HG02840 (cell line): Measurements from ENCODE around the gene PFKFB2.

Experiments
- ATAC-seq: cut with Tn5 transposase; IDR thresholded peaks from one replicate; pipeline ENCODE4 v1.9.1; 2021; ENCODE audit warnings: mild to moderate bottlenecking, moderate library complexity, moderate number of reproducible peaks; ENCODE audit not compliant: unreplicated experiment, low FRiP score

The PFKFB2 gene

DNA sequence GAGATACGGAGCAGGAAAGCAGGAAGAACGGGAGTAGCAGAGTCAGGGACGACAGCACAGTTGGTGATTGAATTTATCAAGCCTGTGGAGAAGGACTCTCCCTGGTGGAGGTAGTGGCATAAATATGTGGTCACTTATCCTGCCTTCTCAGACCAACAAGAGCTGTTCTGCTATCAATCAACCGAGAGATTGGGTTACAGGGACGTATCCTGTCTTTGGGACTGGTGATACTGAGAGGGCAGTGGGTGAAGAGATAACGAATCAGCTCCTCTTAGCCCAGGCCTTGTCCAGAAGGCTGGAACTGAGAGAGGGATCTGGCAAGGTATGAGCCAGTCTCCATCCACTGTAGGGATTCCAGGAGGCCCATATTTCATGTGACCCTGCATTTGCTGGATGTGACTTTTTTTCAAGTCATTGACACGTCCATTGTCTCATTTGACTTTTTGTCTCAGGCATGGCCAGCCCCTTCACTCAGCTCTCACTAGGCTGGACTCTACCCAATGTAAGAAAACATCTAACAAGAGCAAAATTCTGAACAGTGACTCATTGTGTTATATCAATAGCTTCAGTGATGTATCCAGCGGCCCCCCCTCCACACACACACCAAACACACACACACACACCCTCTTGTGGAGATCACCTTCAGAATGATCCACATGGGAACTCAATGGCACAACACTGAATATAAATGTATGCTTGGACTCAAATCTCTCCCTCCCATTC lies 31.8 kb upstream of the PFKFB2 start:
- no peak for ATAC-seq

DNA sequence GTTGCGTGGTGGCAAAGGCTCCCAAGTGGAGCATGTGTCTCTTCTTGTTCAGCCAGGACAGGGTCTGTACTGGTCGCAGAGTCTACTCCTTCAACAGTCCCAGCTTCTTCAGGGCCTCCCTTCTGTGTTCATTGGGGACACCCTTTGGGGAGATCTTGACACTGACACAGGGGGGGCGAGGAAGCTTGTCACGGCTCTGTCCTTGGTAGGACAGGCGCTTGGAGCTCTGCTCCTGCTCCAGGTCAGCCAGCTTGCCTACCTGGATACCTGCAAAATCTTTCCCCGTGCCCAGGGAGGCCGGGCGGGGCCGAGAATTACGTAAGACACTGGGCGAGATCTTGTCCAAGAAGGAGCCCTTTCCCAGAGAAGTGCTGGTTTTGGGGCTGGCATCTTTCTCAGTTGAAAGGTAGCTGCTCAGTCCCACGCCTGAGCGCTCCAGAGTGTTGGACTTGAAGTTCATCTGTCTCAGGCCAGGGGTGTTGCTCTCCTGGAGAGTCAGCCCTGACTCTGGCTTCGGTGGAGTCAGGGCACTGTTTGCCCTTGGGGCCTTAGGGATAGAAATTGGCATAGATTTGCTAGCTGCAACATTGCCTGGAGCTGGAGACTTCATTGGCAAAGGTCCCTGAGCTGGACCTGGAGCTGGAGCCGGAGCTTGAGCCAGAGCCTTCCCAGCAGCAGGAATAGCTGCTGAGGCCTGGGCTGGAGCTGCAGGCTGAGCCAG lies 31.0 kb upstream of the PFKFB2 start:
- no peak for ATAC-seq

DNA sequence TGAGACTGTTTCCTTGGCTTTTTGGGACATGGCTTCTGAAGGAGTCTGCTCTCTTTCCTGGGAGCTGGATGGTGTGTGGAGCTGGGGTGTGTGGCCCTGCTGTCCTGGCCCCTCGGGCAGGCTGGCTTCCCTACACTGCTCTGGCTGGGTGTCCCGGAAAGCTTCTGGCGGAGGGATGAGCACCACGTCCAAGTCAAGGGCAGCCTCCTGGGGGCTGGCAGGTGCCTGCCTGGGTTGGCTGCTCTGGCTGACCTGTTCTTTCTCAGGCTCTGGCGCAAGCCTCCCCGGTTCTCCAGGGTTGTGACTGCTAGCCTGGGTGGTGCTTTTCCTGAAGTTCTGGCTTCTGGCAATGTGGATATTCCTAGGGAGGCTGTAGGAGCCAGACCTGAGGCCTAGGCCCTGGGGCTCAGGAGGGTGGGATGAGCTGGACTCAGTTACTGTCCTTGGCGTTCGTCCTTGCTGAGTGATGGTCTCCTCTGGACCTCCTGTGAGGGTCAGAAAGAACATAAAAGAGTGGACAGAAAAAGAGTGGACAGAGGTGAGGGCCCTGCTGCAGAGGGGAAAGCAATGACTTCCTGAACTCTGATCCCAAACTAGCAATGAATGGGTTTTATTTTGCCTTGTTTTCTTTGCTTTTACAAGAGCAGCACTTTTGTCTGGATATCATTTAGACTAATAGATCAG lies 29.9 kb upstream of the PFKFB2 start:
- no peak for ATAC-seq

DNA sequence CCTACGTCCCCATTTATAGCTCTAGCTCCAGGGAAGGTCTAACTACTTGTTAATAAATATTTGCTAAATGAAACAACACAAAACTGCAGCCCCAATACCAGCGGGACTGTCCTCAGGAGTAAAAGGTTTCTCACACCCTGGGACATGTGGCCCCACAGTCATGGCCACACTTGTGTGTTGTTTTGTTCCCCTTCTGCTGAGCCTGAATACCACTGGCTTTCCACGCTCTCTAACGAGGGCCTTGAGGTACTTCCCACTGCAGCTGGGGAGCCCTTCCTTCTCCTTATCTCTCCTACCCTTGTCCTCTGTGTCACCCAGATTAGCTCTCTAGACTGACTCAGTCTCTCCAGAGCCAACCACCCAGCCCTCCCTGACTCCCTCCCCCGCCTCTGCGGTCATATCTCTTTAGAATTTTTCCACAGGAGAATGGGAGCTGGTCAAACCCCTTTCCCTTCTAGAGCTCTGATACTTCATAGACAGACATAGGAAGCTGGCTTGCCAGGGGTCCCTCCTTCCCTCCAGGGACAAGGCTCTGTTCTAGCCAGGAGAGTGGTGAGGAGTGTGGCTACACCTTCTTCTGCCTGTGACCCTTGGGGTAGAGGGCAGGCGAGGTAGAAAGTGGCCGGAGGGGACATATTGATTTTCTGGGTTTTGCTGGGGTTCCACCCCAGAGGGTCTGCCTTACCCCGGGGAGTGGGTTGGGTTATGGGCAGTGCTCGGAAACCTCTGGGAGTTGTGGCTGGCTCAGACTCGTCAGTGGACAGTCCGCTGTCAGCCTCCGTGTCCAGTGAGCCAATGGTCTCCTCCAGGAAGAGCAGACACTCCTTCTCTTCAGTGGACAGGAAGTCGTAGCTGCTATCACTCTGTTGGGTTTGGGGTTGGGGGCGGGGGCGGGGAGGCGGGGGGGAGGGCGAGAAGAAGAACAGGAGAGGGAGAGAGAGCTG lies 28.6 kb upstream of the PFKFB2 start:
- ATAC-seq = no peak

DNA sequence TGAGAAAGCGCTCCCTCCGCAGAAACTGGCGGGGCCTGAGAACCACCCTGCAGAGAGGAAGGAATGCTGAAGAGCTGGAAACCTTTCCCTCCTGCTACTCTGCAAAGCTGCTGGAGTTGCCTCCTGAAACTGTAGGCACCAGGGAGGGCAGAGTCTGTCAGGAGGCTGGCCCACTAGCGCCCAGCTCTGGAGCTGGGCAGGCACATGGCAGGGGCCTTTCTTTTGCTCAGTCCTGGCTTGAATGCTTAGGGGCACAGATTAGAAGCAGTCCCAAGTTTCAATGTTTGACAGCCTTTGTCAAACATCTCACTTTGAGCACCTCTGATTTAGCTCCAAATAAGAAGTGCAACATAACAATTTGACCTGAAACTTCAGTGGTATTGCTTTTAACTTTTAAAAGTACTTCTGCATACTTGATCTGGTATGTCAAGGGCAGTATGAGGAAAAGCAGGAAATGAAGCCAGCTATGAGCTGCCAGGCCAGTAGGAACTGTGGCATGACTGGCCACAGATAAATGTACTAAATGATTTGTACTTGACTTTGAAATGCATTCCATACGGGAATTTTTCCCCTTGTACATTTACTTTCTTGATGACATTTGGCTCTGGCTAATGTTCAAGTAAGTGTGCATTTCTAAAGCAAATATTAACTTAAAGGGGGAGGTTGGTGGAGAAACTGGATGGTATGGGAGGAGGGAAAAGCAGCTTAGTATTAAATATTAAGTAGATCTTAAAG lies 27.8 kb upstream of the PFKFB2 start:
- no peak for ATAC-seq

DNA sequence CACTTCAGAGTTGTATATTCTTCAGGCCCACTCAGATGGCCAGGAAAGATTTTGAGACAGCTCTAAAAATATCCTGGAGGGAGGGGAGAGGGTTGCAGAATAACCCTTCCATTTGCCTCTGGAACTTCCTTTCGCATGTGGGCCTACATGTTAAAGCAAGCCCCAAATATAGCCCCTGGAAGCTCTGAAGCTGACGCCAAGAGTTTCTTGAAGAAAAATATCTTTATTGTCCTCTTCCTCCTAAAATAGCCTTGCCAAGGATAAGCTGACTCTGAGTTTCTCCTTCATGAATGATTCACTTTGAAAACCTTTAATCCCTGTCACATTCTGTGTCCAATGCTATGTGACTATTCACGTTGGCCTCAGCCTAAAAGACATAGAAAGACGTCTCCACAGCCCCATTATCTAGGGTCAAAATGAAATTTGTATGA lies 27.0 kb upstream of the PFKFB2 start:
- ATAC-seq = no peak

DNA sequence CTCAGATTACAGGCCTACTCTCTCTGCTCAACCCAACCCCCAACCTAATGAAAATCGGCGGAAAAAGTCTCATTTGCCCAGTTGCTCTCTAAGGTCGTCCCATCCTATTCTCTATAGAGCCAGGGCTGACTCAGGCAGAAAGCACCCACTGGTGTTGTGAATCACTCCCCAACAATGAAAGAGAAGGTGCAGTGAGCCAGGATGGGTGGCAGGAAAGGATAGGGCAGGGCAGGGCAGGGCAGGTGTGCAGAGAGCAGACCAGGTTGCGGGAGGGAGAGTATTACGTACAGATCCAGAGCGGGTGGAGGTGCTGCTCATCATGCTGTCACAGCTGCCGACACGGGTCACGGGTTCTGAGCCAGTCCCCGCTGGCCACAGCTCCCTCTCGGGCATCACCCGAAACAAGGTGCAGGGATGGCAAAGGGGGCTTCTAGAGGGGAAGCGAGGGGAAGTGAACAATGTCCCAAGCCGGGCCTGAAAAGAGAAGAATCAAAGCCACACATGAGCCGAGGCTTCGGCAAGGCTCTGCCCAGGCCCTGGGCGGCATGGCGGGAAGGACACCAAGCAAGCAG lies 25.8 kb upstream of the PFKFB2 start:
- no peak for ATAC-seq

DNA sequence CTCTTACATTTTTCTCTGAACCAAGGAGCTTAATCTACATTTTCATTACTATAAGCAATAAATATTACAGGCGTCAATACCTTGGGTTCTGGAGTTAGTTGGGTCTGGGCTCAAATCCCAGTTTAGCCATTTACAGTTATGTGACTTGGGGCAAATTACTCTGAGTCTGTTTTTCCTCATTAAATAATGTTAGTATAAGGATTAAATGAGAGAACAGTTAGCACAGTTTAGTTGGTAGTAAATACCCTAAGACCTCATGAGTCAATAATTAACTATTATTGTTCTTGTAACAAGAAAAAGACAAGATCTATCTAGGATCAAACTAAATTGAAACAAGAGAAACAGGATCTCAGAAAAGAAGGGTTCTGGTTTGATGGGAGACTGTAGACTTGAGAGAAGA lies 25.2 kb upstream of the PFKFB2 start:
- no peak for ATAC-seq

DNA sequence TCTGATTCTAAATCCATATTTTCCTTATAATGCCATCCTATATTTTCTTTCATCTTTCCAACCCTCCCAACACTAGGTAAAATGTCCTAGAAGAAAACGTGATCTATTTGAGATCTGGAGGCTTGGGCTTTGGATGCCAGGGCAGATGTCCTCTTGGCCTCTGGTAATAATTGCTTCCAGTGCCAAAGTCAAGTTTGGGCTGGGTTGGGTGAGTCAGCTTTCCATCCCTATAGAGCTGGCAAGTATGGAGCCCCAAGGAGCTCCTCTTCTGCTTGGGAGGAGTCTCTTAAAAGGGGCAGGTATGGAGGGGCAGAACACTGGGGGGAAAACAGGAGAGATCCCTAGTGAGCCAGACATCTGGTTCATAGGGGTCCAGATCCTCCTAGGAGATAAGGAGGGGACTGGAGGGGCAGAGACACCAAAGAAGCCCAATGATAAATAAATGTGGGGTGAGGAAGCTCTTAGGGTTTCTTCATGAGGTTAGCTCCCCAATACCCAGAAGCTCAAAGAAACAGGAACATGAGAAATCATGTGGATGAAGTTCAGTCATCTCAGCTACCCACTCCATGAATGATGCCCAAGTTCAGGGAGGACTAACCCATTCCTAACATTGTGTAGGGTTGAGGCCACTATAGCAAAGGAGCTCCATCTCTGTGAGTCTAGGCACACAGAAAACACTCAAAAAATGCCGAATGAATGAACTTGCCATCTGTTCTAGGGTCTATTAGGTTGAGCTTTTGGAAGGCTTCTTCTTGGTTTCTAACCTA lies 24.0 kb upstream of the PFKFB2 start:
- no peak for ATAC-seq

DNA sequence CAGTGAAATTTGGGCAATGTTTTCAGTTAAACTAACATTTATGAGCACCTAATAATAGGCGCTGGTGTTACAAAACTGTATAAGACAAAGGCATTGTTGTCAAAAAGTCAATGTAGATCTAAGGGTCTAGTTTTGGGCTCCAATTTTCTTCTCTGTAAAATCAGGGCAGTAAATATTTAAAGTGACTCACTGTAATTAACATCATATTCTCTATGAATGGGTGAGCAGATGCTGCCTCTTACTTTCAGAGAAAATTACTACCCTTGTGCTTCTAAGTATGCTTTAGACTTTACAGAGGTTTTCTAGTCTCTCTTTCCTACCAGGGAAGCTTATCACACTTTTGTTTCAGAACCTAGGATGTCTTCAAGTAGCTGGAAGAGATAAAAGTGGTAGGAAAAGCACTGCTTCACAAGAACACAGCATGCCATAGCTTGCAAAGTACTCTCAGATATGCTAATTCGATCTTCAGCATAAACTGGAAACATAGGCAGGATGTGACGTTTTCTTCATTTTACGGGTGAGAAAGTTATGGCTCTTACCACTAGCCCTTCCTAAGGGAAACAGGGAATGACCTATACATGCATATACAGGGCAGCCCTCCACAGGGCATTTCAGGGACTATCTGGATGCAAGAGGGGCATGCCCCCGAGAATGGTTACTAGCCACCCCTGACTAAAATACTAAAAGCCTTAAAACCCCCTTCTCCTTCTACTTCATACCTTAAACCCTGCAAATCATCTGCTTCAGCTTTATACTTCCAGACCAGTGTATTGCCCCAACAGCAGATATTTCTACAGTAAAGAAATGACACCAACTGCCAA lies 23.2 kb upstream of the PFKFB2 start:
- no peak for ATAC-seq

DNA sequence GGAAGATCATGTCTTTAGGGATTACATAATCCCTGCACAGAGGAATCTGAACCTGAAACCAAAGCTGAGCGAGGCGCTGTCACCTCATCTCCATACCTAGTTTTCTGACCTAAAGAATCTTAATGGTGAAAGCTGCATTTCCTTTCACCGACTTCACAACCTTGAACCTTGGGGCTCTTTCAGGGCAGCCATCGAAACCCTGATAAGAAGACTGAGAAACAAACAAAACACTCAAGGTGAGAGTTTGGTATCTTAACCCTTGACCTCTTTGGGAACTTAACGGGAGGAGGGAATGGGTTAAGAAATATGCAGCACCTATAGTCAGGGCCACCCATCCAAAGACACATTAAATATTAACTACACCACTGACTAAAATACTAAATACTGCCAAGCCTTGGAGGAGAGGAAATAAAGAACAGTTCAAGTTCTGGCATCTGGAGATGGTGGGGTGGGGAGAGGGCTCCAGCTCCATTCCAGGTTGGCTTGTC lies 22.5 kb upstream of the PFKFB2 start:
- ATAC-seq = no peak

DNA sequence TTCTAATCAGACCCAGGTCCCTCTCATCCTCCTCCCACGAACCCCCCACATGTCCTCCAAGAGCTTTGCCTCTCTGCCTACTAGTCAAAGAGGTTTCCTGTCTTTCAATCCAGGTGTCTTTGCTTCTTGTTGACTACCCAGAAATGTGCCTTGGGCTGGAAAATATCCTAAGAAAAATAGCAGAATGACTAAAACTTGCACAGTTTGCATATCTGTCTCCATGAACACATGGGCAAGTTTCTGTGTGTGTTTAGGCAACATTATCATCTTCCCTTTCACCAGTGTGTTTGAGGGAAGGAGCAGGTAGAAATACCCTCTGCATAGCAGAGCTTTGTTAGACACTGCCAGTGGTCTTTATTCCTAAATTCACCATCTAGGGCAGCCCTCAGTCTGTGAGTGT lies 22.1 kb upstream of the PFKFB2 start:
- ATAC-seq = no peak

DNA sequence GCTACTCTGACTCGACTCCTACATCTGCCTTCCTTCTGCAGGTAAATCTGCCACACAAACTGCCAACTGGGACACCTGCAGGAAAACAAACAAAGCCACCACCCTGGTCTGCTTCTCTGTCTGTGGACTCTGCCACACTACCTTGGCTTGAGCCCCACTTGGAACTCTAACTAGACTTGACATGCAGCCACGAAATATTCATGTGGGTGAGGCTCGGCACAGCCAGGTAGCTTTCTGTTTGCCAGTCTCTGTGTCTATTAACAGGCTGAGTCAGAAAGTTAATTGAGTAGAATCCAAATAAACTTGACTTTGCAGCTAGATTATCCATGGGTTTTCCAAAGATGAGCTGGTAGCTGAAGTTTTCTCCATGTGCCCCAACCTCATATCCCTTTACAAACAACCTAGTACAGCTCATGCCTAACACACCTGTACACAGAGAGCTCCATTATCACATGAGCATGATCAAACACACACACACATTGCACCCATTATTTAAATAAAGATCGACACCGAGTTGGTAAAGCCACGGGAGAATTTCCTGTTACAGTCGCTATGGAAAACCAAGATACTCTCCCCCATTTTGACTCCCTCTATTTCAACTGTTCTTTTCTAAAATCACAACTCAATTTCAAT lies 21.3 kb upstream of the PFKFB2 start:
- no peak for ATAC-seq

DNA sequence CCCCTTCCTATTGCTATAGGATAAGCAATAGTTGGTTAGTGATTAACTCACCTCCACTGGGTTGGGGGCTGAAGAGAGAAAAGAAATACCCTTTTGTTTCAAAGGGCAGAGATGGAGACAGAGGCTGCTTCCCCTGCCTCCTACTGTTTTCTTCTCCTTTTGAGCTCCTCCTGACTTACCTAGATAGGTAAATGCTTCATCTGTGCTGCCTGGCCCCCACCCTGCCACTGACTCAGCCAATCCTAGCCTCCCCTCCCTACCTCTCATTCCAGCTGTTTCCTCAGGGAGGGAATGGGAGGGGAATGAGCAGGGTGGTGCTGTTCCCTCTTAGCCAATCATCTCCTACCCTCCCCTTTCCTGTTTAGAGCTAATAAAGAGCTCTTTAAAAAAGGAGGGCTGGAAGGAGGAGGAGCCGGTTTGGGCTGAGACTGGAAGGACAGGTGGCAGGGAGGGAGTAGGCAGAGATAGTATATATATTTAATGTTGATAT lies 20.5 kb upstream of the PFKFB2 start, which contains the start of gene C1orf116:
TSS of gene C1orf116 (minus strand) at position 229 of the 490 bp plus-strand sequence. CDS start 5,158 bp downstream, outside the sequence.
- ATAC-seq = no peak

DNA sequence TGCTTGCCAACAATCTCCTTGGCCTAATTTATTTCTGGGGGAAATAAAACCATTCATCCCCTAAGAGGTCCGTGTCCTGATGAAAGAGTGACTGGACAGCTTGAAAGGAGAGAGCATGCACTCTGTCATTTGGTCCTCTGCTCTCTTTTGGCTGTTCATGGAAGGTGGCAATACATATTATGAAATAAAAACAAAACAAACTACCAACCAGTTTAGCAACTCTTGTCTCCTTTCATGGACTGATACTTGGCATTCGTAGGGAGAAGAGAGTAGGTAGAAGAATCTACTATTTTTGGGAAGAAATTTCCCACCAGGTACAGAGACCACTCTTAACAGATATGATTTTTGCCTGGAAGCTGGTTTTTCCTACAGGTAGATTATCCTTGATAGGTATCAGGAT lies 19.8 kb upstream of the PFKFB2 start:
- ATAC-seq = no peak

DNA sequence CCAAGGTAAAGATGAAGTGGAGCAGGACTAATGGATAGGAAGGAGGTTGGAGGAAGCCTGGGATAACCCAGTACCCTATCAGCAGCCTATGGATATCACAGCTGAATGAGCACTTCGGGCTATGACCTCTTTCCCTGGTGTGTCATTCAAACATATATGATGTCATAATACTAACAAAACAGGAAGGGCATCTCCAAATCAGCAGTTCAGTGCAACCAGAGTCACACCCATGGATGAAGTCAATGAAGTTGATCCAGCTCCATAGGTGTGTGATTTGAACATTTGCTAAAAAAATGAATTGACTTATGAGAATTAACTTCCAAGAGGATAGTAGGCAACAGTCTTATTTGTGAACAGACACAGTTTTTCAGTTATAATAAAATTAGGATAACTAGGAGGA lies 18.9 kb upstream of the PFKFB2 start:
- ATAC-seq = no peak

DNA sequence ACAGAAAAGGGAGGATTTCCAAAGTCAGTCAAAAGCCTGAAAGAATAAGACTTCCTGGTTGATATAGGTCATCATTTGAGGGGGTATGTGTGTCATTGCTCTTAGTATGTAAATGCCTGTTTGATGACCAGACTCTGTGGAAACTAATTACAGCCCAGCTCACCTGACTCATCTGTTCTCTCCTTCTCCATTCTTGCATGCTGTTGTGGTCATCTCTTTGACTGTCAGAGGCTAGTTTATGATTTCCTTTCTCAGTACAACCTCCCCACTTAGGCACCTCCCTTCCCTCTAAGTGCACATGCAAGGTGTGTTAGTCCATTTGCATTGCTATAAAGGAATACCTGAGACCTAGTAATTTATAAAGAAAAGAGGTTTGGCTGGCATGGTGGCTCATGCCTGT lies 18.1 kb upstream of the PFKFB2 start:
- no peak for ATAC-seq
